ENCODE results near the gene ARHGAP18.

ARHGAP18 gene

GRCh38 chr6:129695373-129696027 is 14.5 kb downstream of the ARHGAP18 start:
- DNase-seq (ENCODE audit: low read depth) = no peak

GRCh38 chr6:129694036-129694435 is 15.9 kb downstream of the ARHGAP18 start:
- no peak for DNase-seq (ENCODE audit: low read depth)
- H3K4me3 ChIP-seq (ENCODE audit: low read depth, low read length) = no peak overlapping the region
- TF ChIP-seq CTCF (IDR thresholded peaks at IDR 0.05; ENCODE audit: low read depth, low read length, missing control alignments) = no peak

More at GRCh38 chr6:129695373-129696027, 14.5 kb downstream of the ARHGAP18 start:
- no peak overlapping the region for H3K4me3 ChIP-seq (ENCODE audit: low read depth, low read length)
- no peak for TF ChIP-seq CTCF (IDR thresholded peaks at IDR 0.05; ENCODE audit: low read depth, low read length, missing control alignments)

- no peak for DNase-seq (ENCODE audit: low read depth)
- H3K4me3 ChIP-seq (ENCODE audit: low read depth, low read length) = no peak overlapping the region
- TF ChIP-seq CTCF (IDR thresholded peaks at IDR 0.05; ENCODE audit: low read depth, low read length, missing control alignments) = no peak
Observed at GRCh38 chr6:129692467-129692866, 17.5 kb downstream of the ARHGAP18 start.

- no peak for TF ChIP-seq CTCF (IDR thresholded peaks at IDR 0.05; ENCODE audit: low read depth, low read length, missing control alignments)
- H3K4me3 ChIP-seq (ENCODE audit: low read depth, low read length) = no peak overlapping the region
- no peak for DNase-seq (ENCODE audit: low read depth)
Observed at GRCh38 chr6:129691709-129692108, 18.3 kb downstream of the ARHGAP18 start.

- no peak for TF ChIP-seq CTCF (IDR thresholded peaks at IDR 0.05; ENCODE audit: low read depth, low read length, missing control alignments)
- DNase-seq (ENCODE audit: low read depth) = no peak
- no peak overlapping the region for H3K4me3 ChIP-seq (ENCODE audit: low read depth, low read length)
Observed at GRCh38 chr6:129691043-129691640, 18.8 kb downstream of the ARHGAP18 start.

- DNase-seq (ENCODE audit: low read depth) = no peak
- H3K4me3 ChIP-seq (ENCODE audit: low read depth, low read length) = no peak overlapping the region
- no peak for TF ChIP-seq CTCF (IDR thresholded peaks at IDR 0.05; ENCODE audit: low read depth, low read length, missing control alignments)
Observed at GRCh38 chr6:129686941-129687627, 22.9 kb downstream of the ARHGAP18 start.
